K562 (cell line): ENCODE results near the gene EXTL1. TPM values are rescaled to one million over a fixed set of nuclear protein-coding genes. Genes with fewer than 3 reads are reported as not detected.

Experiments used
- CHD2 ChIP-seq: IDR thresholded peaks from 2 replicates; pipeline ENCODE4 v1.6.1; 2011; ENCODE audit warnings: low read depth, low read length
- E2F8 ChIP-seq: fragments of 450-650 bp; IDR thresholded peaks from 2 replicates; pipeline ENCODE4 v1.7.1; 2018; ENCODE audit warnings: mild to moderate bottlenecking, low read depth; ENCODE audit not compliant: partially characterized antibody
- HDAC6 ChIP-seq: IDR thresholded peaks from 2 replicates; pipeline ENCODE4 v1.6.1; 2012; ENCODE audit warnings: low read depth, mild to moderate bottlenecking, control low read depth, inconsistent platforms, low read length, moderate library complexity
- MEIS2 ChIP-seq: fragments of 450-650 bp; IDR thresholded peaks from 2 replicates; pipeline ENCODE4 v1.6.1; 2014; ENCODE audit warnings: mild to moderate bottlenecking; ENCODE audit not compliant: partially characterized antibody
- NFYB ChIP-seq: IDR thresholded peaks from 2 replicates; pipeline ENCODE4 v1.6.1; 2011; ENCODE audit warnings: mild to moderate bottlenecking, moderate library complexity; ENCODE audit not compliant: insufficient read length; ENCODE audit errors: extremely low read depth
- POU5F1 ChIP-seq: fragments of 150-350 bp; IDR thresholded peaks from 2 replicates; pipeline ENCODE4 v1.6.1; 2014; ENCODE audit warnings: borderline replicate concordance, low read length, low read depth, mild to moderate bottlenecking; ENCODE audit not compliant: partially characterized antibody
- PYGO2 ChIP-seq: fragments of 450-650 bp; IDR thresholded peaks from 2 replicates; pipeline ENCODE4 v1.6.1; 2016; ENCODE audit warnings: mild to moderate bottlenecking, missing genetic modification characterization, moderate library complexity, missing compliant biosample characterization
- RCOR1 ChIP-seq, 2 experiments: IDR thresholded peaks; 2 replicates each; pipeline ENCODE4 v1.6.1; 2012; ENCODE audit warnings: low read depth in 2 of 2, low read length in 2 of 2, borderline replicate concordance in 1 of 2, improper control_type of control experiment in 1 of 2
- TCF15 ChIP-seq: fragments of 250-450 bp; sonication (Bioruptor Pico); IDR thresholded peaks from 2 replicates; pipeline ENCODE4 v1.8.0; 2022; ENCODE audit warnings: moderate library complexity, mild to moderate bottlenecking, inconsistent platforms
- VEZF1 ChIP-seq: fragments of 200-800 bp; sonication (Bioruptor generic); IDR thresholded peaks from 2 replicates; pipeline ENCODE4 v1.6.1; 2017; ENCODE audit warnings: missing genetic modification characterization, missing compliant biosample characterization
- ZNF12 ChIP-seq: sonication (generic); formaldehyde crosslinking; IDR thresholded peaks from 2 replicates; pipeline ENCODE4 v1.4.0; 2020; ENCODE audit warnings: mild to moderate bottlenecking, missing genetic modification reagents
- ZNF232 ChIP-seq: sonication (generic); formaldehyde crosslinking; IDR thresholded peaks from 2 replicates; pipeline ENCODE4 v1.8.0; 2022; ENCODE audit warnings: mild to moderate bottlenecking, missing genetic modification reagents
- polyA plus RNA-seq, 8 experiments: library from polyadenylated mRNA; depleted of rRNA in 4 of 8; stranded (reverse) in 5 of 8; unstranded in 3 of 8; fragments of >200 nt; fragmentation: Nextera tagmentation in 2 of 8; fragmentation: Illumina TruSeq in 1 of 8; extraction: Ambion mirVana in 2 of 8; extraction: Trizol in 1 of 8; gene quantifications; 2 replicates each; pipeline versions ENCODE4 v1.2.1 to v1.2.3, GENCODE V29; 2011 to 2014; ENCODE audit warnings: inconsistent platforms in 1 of 8, missing spikeins in 1 of 8
- total RNA-seq, 7 experiments: library from RNA; depleted of rRNA in 6 of 7; stranded (reverse); fragments of >200 nt in 6 of 7; fragmentation: Illumina TruSeq in 2 of 7; extraction: Trizol in 2 of 7; gene quantifications; 2 replicates each; pipeline versions ENCODE4 v1.2.1 to v1.2.3, GENCODE V29; 2011 to 2021; ENCODE audit warnings: low replicate concordance in 1 of 7

Gene EXTL1
- total and polyA plus RNA-seq, 9 of the 15 experiments (the other 6 are each of a cell fraction or from before 2014, with no cell fraction given): 0.04 to 0.23 (median 0.08) TPM; not detected in 3

GRCh38 chr1:26027716-26028489 is 6.3 kb downstream of the EXTL1 start (continued):
- TF ChIP-seq POU5F1 (no peak), HDAC6 (no peak), ZNF12 (no peak; the same call in 1 of the 2 replicates), ZNF232 (no peak), VEZF1 (CRISPR knock-in tag) (peak; percentile 31; the same call in 1 of the 2 replicates), E2F8 (no peak), NFYB (no peak), TCF15 (no peak), RCOR1 (IDR thresholded peaks at IDR 0.05; ENCODE audit: borderline replicate concordance in 1 of 2, low read depth in 2 of 2, low read length in 2 of 2) (peak in 1 of 2 experiments; percentile 52; a peak in 1 of 4 replicates), PYGO2 (tag) (no peak), CHD2 (no peak), MEIS2 (peak; percentile 59)
- TF ChIP-seq, all 486 proteins: peak for 23
